ENCODE data around the gene MUSK. TPM values are rescaled to one million over a fixed set of nuclear protein-coding genes. Genes with fewer than 3 reads are reported as not detected.

The MUSK gene
- total RNA-seq, 1 experiment from 2014 or later, result not detected

- ATAC-seq, result no peak
- POLR2A ChIA-PET, result no interaction called here
Observed at GRCh38 chr9:110835859-110836271, 167.3 kb downstream of the MUSK start.

More at GRCh38 chr9:110835859-110836271, 167.3 kb downstream of the MUSK start:
- no peaks in the 10 kb centered on the region for H3K27me3 Mint-ChIP-seq (ENCODE audit: low read depth)
- no peaks in the 10 kb centered on the region; the same call in 1 of the 2 replicates for H3K9me3 Mint-ChIP-seq
- H3K4me3 Mint-ChIP-seq, result no peak overlapping the region
- no peak for TF ChIP-seq ZNF317 (CRISPR knock-in tag; IDR thresholded peaks at IDR 0.05; ENCODE audit: borderline replicate concordance, low read depth)
- TF ChIP-seq AR (CRISPR knock-in tag; IDR thresholded peaks at IDR 0.05), result no peak
- TF ChIP-seq ARID4B (CRISPR knock-in tag; IDR thresholded peaks at IDR 0.05; ENCODE audit: borderline replicate concordance), result no peak
- no peak for TF ChIP-seq NFATC4 (CRISPR knock-in tag; IDR thresholded peaks at IDR 0.05)
- TF ChIP-seq, protein P1, sequence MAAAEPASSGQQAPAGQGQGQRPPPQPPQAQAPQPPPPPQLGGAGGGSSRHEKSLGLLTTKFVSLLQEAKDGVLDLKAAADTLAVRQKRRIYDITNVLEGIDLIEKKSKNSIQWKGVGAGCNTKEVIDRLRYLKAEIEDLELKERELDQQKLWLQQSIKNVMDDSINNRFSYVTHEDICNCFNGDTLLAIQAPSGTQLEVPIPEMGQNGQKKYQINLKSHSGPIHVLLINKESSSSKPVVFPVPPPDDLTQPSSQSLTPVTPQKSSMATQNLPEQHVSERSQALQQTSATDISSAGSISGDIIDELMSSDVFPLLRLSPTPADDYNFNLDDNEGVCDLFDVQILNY (CRISPR knock-in tag; IDR thresholded peaks at IDR 0.05), result no peak
- TF ChIP-seq, protein P2, sequence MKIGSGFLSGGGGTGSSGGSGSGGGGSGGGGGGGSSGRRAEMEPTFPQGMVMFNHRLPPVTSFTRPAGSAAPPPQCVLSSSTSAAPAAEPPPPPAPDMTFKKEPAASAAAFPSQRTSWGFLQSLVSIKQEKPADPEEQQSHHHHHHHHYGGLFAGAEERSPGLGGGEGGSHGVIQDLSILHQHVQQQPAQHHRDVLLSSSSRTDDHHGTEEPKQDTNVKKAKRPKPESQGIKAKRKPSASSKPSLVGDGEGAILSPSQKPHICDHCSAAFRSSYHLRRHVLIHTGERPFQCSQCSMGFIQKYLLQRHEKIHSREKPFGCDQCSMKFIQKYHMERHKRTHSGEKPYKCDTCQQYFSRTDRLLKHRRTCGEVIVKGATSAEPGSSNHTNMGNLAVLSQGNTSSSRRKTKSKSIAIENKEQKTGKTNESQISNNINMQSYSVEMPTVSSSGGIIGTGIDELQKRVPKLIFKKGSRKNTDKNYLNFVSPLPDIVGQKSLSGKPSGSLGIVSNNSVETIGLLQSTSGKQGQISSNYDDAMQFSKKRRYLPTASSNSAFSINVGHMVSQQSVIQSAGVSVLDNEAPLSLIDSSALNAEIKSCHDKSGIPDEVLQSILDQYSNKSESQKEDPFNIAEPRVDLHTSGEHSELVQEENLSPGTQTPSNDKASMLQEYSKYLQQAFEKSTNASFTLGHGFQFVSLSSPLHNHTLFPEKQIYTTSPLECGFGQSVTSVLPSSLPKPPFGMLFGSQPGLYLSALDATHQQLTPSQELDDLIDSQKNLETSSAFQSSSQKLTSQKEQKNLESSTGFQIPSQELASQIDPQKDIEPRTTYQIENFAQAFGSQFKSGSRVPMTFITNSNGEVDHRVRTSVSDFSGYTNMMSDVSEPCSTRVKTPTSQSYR (CRISPR knock-in tag; IDR thresholded peaks at IDR 0.05), result no peak
- TF ChIP-seq IRF1 (CRISPR knock-in tag; IDR thresholded peaks at IDR 0.05), result no peak
- no peak for TF ChIP-seq MAX (CRISPR knock-in tag; IDR thresholded peaks at IDR 0.05)
- TF ChIP-seq TEAD1 (CRISPR knock-in tag; IDR thresholded peaks at IDR 0.05), result no peak
- no peak for TF ChIP-seq ESRRA (CRISPR knock-in tag; IDR thresholded peaks at IDR 0.05; ENCODE audit: borderline replicate concordance)
- TF ChIP-seq GRHL2 (CRISPR knock-in tag; IDR thresholded peaks at IDR 0.05; ENCODE audit: insufficient replicate concordance, severe bottlenecking), result no peak
- TF ChIP-seq CREM (CRISPR knock-in tag; IDR thresholded peaks at IDR 0.05), result no peak
- no peak for TF ChIP-seq GTF2I (CRISPR knock-in tag; conservative IDR thresholded peaks at IDR 0.05)
- no peak for TF ChIP-seq FOXP1 (CRISPR knock-in tag; IDR thresholded peaks at IDR 0.05; ENCODE audit: borderline replicate concordance)
- no peak for TF ChIP-seq NR1H2 (CRISPR knock-in tag; IDR thresholded peaks at IDR 0.05)
- no peak for TF ChIP-seq ATF3 (CRISPR knock-in tag; conservative IDR thresholded peaks at IDR 0.05)
- TF ChIP-seq RELA (CRISPR knock-in tag; IDR thresholded peaks at IDR 0.05; ENCODE audit: borderline replicate concordance), result no peak
- TF ChIP-seq ZNF423 (CRISPR knock-in tag; IDR thresholded peaks at IDR 0.05), result no peak
- CTCF ChIA-PET, result interaction anchor here (0.8 kb wide), 1 partner anchor 464 kb away, joined by 3 read pairs; no protein-coding TSS in a partner anchor
- H3K27ac Mint-ChIP-seq, result no peak overlapping the region
- DNase-seq (ENCODE audit: low spot score), result no peak
- 0 out of 2 replicates have a peak, but pooled peaks cover 3% of the 10 kb centered on the region for H3K4me1 Mint-ChIP-seq
- H3K36me3 Mint-ChIP-seq, result no peaks in the 10 kb centered on the region
